ENCODE measurements around the gene LGR5.

DNA sequence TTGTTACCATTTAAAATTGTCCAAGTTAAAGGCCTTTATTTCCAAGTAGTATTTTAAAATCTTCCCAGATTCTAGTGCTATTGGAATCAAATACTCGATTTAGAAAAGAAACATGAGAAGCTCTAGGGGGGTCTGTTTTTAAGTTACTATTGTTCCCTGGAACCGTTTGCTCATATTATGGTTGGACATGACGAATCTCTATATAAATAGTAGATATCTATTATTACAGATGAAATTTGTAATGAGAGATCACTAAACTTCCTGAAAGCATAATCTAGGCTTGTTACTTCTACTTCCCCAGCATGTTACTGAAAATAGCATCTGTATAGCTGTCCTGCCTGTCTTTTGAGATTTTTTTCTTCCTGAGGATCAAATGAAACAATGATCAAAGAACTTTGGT lies 70.1 kb downstream of the LGR5 start:
- TF ChIP-seq, protein P1, sequence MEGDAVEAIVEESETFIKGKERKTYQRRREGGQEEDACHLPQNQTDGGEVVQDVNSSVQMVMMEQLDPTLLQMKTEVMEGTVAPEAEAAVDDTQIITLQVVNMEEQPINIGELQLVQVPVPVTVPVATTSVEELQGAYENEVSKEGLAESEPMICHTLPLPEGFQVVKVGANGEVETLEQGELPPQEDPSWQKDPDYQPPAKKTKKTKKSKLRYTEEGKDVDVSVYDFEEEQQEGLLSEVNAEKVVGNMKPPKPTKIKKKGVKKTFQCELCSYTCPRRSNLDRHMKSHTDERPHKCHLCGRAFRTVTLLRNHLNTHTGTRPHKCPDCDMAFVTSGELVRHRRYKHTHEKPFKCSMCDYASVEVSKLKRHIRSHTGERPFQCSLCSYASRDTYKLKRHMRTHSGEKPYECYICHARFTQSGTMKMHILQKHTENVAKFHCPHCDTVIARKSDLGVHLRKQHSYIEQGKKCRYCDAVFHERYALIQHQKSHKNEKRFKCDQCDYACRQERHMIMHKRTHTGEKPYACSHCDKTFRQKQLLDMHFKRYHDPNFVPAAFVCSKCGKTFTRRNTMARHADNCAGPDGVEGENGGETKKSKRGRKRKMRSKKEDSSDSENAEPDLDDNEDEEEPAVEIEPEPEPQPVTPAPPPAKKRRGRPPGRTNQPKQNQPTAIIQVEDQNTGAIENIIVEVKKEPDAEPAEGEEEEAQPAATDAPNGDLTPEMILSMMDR (IDR thresholded peaks at IDR 0.05 in 4 of 5, conservative IDR thresholded peaks at IDR 0.05 in 1 of 5) = no peak
- no peak for TF ChIP-seq POLR2A (IDR thresholded peaks at IDR 0.05)
